Ishikawa (cell line): ENCODE data around the gene PTPN11.

ENCODE experiments used
- CEBPB ChIP-seq: IDR thresholded peaks from 2 replicates; pipeline ENCODE4 v1.6.1; 2012
- CREB1 ChIP-seq: IDR thresholded peaks from 2 replicates; pipeline ENCODE4 v1.6.1; 2012; ENCODE audit warnings: low read depth
- EGR1 ChIP-seq: IDR thresholded peaks from 2 replicates; pipeline ENCODE4 v1.6.1; 2012
- EP300 ChIP-seq: IDR thresholded peaks from 2 replicates; pipeline ENCODE4 v1.6.1; 2012; ENCODE audit warnings: borderline replicate concordance
- FOXM1 ChIP-seq: IDR thresholded peaks from 2 replicates; pipeline ENCODE4 v1.6.1; 2012; ENCODE audit warnings: low read depth, borderline replicate concordance
- NFIC ChIP-seq: IDR thresholded peaks from 2 replicates; pipeline ENCODE4 v1.6.1; 2012
- RAD21 ChIP-seq: IDR thresholded peaks from 2 replicates; pipeline ENCODE4 v1.6.1; 2012; ENCODE audit warnings: low read depth
- TAF1 ChIP-seq: IDR thresholded peaks from 2 replicates; pipeline ENCODE4 v1.6.1; 2012; ENCODE audit warnings: low read depth, mild to moderate bottlenecking
- TCF12 ChIP-seq: IDR thresholded peaks from 2 replicates; pipeline ENCODE4 v1.6.1; 2012; ENCODE audit warnings: low read depth
- YY1 ChIP-seq: IDR thresholded peaks from 2 replicates; pipeline ENCODE4 v1.6.1; 2012; ENCODE audit warnings: low read depth
- ZBTB7A ChIP-seq: IDR thresholded peaks from 2 replicates; pipeline ENCODE4 v1.6.1; 2012; ENCODE audit warnings: low read depth
- TF ChIP-seq, protein P1 (sequence below): IDR thresholded peaks from 2 replicates; pipeline ENCODE4 v1.6.1; 2012; ENCODE audit warnings: low read depth, mild to moderate bottlenecking
- TF ChIP-seq, protein P2 (sequence below): IDR thresholded peaks from 2 replicates; pipeline ENCODE4 v1.6.1; 2012
- TF ChIP-seq, protein P3 (sequence below): IDR thresholded peaks from 2 replicates; pipeline ENCODE4 v1.6.1; 2012

DNA sequence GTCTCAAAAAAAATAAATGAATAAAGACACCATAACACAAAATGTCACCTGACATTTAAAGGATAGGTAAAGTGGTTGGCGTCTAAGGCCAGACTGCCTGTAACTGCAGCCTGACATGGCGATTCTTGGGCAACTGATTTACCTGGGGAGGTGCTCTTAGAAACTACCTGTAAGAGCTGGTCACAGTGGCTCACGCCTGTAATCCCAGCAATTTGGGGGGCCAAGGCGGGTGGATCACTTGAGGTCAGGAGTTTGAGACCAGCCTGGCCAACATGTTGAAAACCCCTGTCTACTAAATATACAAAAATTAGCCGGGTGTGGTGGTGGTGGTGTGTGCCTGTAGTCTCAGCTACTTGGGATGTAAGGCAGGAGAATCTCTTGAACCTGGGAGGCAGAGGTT, 17.7 kb upstream of the PTPN11 start:
- TF ChIP-seq EGR1 (no peak), RAD21 (no peak), ZBTB7A (no peak), EP300 (no peak), CREB1 (no peak), CEBPB (no peak), YY1 (no peak), TAF1 (no peak), TCF12 (no peak), FOXM1 (no peak), NFIC (no peak)
- TF ChIP-seq, protein P1, sequence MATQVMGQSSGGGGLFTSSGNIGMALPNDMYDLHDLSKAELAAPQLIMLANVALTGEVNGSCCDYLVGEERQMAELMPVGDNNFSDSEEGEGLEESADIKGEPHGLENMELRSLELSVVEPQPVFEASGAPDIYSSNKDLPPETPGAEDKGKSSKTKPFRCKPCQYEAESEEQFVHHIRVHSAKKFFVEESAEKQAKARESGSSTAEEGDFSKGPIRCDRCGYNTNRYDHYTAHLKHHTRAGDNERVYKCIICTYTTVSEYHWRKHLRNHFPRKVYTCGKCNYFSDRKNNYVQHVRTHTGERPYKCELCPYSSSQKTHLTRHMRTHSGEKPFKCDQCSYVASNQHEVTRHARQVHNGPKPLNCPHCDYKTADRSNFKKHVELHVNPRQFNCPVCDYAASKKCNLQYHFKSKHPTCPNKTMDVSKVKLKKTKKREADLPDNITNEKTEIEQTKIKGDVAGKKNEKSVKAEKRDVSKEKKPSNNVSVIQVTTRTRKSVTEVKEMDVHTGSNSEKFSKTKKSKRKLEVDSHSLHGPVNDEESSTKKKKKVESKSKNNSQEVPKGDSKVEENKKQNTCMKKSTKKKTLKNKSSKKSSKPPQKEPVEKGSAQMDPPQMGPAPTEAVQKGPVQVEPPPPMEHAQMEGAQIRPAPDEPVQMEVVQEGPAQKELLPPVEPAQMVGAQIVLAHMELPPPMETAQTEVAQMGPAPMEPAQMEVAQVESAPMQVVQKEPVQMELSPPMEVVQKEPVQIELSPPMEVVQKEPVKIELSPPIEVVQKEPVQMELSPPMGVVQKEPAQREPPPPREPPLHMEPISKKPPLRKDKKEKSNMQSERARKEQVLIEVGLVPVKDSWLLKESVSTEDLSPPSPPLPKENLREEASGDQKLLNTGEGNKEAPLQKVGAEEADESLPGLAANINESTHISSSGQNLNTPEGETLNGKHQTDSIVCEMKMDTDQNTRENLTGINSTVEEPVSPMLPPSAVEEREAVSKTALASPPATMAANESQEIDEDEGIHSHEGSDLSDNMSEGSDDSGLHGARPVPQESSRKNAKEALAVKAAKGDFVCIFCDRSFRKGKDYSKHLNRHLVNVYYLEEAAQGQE: no peak
- TF ChIP-seq, protein P2, sequence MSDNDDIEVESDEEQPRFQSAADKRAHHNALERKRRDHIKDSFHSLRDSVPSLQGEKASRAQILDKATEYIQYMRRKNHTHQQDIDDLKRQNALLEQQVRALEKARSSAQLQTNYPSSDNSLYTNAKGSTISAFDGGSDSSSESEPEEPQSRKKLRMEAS: no peak
- TF ChIP-seq, protein P3, sequence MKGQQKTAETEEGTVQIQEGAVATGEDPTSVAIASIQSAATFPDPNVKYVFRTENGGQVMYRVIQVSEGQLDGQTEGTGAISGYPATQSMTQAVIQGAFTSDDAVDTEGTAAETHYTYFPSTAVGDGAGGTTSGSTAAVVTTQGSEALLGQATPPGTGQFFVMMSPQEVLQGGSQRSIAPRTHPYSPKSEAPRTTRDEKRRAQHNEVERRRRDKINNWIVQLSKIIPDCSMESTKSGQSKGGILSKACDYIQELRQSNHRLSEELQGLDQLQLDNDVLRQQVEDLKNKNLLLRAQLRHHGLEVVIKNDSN: no peak
